SU-DHL-6 (cell line): ENCODE measurements around the gene MRPS22.

Source experiments
- H2AFZ ChIP-seq: fragments of 200-600 bp; sonication (generic); 2 replicates; pipeline ENCODE4 v1.6.1; 2014; ENCODE audit warnings: low read depth, mild to moderate bottlenecking, moderate library complexity, mixed read lengths, antibody characterized with exemption, low read length; ENCODE audit not compliant: severe bottlenecking
- H3F3A ChIP-seq: fragments of 200-600 bp; shearing (Covaris generic); 2 replicates; pipeline ENCODE4 v1.6.0; 2016; ENCODE audit warnings: antibody characterized with exemption, mild to moderate bottlenecking; ENCODE audit not compliant: insufficient read depth
- H3K27ac ChIP-seq: fragments of 200-600 bp; sonication (generic); 2 replicates; pipeline ENCODE4 v1.5.1; 2016; ENCODE audit warnings: low read depth, mild to moderate bottlenecking, low read length, moderate library complexity, mixed read lengths
- H3K27me3 ChIP-seq: fragments of 200-600 bp; sonication (generic), shearing (Covaris generic); 2 replicates; pipeline ENCODE4 v1.6.0; 2014; ENCODE audit warnings: mild to moderate bottlenecking, low read length
- H3K36me3 ChIP-seq: fragments of 200-600 bp; sonication (generic); 2 replicates; pipeline ENCODE4 v1.6.1; 2014; ENCODE audit warnings: mild to moderate bottlenecking, low read length, mixed read lengths
- H3K4me2 ChIP-seq: fragments of 300-600, 200-600 bp; shearing (Covaris generic), sonication (generic); 2 replicates; pipeline ENCODE4 v1.6.0; 2014; ENCODE audit warnings: low read length, low read depth, mild to moderate bottlenecking; ENCODE audit not compliant: poor library complexity, severe bottlenecking
- H3K4me3 ChIP-seq: fragments of 200-600 bp; sonication (generic); 2 replicates; pipeline ENCODE4 v1.5.1; 2014; ENCODE audit warnings: antibody characterized with exemption, low read length, mild to moderate bottlenecking, mixed read lengths; ENCODE audit not compliant: insufficient read depth, poor library complexity, severe bottlenecking
- H3K79me2 ChIP-seq: fragments of 200-600 bp; sonication (generic); 2 replicates; pipeline ENCODE4 v1.6.1; 2014; ENCODE audit warnings: mild to moderate bottlenecking, low read length, moderate library complexity; ENCODE audit not compliant: insufficient read depth
- H3K9ac ChIP-seq: fragments of 200-600 bp; sonication (generic); 2 replicates; pipeline ENCODE4 v1.7.0; 2014; ENCODE audit warnings: mild to moderate bottlenecking, low read length
- H3K9me2 ChIP-seq: fragments of 200-600 bp; sonication (generic); replicated peaks from 2 replicates; pipeline ENCODE4 v1.6.1; 2014; ENCODE audit warnings: low read length; ENCODE audit not compliant: insufficient read depth
- H3K9me3 ChIP-seq: fragments of 200-600 bp; sonication (generic); 2 replicates; pipeline ENCODE4 v1.6.1; 2014; ENCODE audit warnings: low read length, mixed read lengths; ENCODE audit not compliant: insufficient read depth
- H4K20me1 ChIP-seq: fragments of 200-600 bp; sonication (generic); 2 replicates; pipeline ENCODE4 v1.6.1; 2014; ENCODE audit warnings: low read depth, mild to moderate bottlenecking, antibody characterized with exemption, low read length, moderate library complexity, mixed read lengths
- EZH2phosphoT487 ChIP-seq: fragments of 200-600 bp; sonication (generic), shearing (Covaris generic); conservative IDR thresholded peaks from 2 replicates; pipeline ENCODE4 v1.6.1; 2018; ENCODE audit warnings: mild to moderate bottlenecking, antibody characterized with exemption, low read length, moderate library complexity, mixed read lengths
- TF ChIP-seq, protein P1 (sequence below): fragments of 200-600 bp; sonication (generic); IDR thresholded peaks from one replicate; pipeline ENCODE4 v1.5.1; 2017; ENCODE audit warnings: antibody characterized with exemption, mild to moderate bottlenecking, low read length, moderate library complexity; ENCODE audit not compliant: insufficient read depth, poor library complexity, severe bottlenecking

MRPS22 gene

DNA sequence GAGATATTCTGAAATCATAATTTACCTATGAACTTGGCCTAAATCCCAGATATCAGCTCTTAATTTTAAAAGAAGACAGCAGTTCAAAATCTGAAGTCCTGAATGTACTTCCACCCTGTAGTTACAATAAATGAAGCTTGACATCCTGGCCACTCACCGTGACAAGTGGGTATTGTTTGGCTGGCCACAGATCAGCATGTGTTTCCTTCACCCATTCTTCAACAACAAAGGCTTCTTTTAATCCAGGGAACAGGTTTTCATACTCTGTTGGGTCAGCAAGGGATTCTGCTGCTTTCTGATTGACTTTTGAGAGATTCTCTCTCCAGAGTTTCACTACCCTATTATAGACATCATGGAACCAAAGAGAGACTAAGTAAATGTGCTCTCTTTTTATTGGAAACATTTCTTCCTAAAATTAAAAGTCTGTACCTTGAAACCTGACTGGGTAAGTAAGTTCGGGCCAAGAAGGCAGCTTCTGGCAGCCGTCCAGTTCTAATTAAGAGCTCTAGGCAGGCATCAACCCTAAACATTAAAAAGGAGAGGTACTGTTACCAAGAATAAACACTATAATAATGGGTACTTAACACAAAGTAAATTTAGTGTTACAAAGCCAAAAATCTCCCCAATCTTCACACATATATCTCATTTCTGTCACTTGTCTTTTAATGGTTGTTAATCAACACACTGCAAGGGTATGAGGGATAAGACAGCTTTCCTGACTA is 15.2 kb downstream of the MRPS22 start:
- Histone ChIP-seq H3K36me3 (peaks cover 53% of the 10 kb centered on the region), H3K4me3 (no peak overlapping the region), H3K79me2 (no peaks in the 10 kb centered on the region), H3K4me2 (no peak overlapping the region), H3K9me2 (no peaks in the 10 kb centered on the region), H2AFZ (no peak overlapping the region), H3F3A (peaks cover 10% of the 10 kb centered on the region; the same call in 1 of the 2 replicates), H3K9ac (no peak overlapping the region), H3K27ac (no peak overlapping the region), H3K27me3 (no peaks in the 10 kb centered on the region), H3K9me3 (no peaks in the 10 kb centered on the region), H4K20me1 (no peaks in the 10 kb centered on the region)
- no peak for TF ChIP-seq EZH2phosphoT487
- TF ChIP-seq, protein P1, sequence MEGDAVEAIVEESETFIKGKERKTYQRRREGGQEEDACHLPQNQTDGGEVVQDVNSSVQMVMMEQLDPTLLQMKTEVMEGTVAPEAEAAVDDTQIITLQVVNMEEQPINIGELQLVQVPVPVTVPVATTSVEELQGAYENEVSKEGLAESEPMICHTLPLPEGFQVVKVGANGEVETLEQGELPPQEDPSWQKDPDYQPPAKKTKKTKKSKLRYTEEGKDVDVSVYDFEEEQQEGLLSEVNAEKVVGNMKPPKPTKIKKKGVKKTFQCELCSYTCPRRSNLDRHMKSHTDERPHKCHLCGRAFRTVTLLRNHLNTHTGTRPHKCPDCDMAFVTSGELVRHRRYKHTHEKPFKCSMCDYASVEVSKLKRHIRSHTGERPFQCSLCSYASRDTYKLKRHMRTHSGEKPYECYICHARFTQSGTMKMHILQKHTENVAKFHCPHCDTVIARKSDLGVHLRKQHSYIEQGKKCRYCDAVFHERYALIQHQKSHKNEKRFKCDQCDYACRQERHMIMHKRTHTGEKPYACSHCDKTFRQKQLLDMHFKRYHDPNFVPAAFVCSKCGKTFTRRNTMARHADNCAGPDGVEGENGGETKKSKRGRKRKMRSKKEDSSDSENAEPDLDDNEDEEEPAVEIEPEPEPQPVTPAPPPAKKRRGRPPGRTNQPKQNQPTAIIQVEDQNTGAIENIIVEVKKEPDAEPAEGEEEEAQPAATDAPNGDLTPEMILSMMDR, result no peak

- Histone ChIP-seq H3K79me2 (0 out of 2 replicates have a peak, but pooled peaks cover 2% of the 10 kb centered on the region), H3K27me3 (no peaks in the 10 kb centered on the region), H3K27ac (no peak overlapping the region), H3K4me3 (no peak overlapping the region), H3K36me3 (peaks cover 56% of the 10 kb centered on the region), H3K4me2 (no peak overlapping the region), H3K9me3 (no peaks in the 10 kb centered on the region), H3K9ac (no peak overlapping the region), H3F3A (peaks cover 7% of the 10 kb centered on the region; the same call in 1 of the 2 replicates), H3K9me2 (no peaks in the 10 kb centered on the region), H4K20me1 (no peaks in the 10 kb centered on the region), H2AFZ (no peak overlapping the region)
- TF ChIP-seq, protein P1, result no peak
- TF ChIP-seq EZH2phosphoT487, result no peak
Measured at GRCh38 chr3:139361276-139361675, 17.5 kb downstream of the MRPS22 start.

GRCh38 chr3:139364549-139364948 is 20.7 kb downstream of the MRPS22 start:
- peaks cover 63% of the 10 kb centered on the region for H3K36me3 ChIP-seq
- H3K9me2 ChIP-seq, result no peaks in the 10 kb centered on the region
- no peak overlapping the region for H3K4me2 ChIP-seq
- no peak overlapping the region for H3K27ac ChIP-seq
- H3K9ac ChIP-seq, result no peak overlapping the region
- 0 out of 2 replicates have a peak, but pooled peaks cover 2% of the 10 kb centered on the region for H3K79me2 ChIP-seq
- H3K9me3 ChIP-seq, result no peaks in the 10 kb centered on the region
- H4K20me1 ChIP-seq, result no peaks in the 10 kb centered on the region
- no peak for TF ChIP-seq EZH2phosphoT487
- TF ChIP-seq, protein P1, result no peak
- no peaks in the 10 kb centered on the region for H3K27me3 ChIP-seq
- no peak overlapping the region for H3K4me3 ChIP-seq
- no peak overlapping the region for H2AFZ ChIP-seq
- 0 out of 2 replicates have a peak, but pooled peaks cover 7% of the 10 kb centered on the region for H3F3A ChIP-seq
